Fibroblast of skin of right quadriceps (primary cell): ENCODE data around the gene GREB1L.

Source experiments
- DNase-seq: peaks from one replicate; pipeline ENCODE4 v3.0.0-alpha.2; 2013

The GREB1L gene

DNA sequence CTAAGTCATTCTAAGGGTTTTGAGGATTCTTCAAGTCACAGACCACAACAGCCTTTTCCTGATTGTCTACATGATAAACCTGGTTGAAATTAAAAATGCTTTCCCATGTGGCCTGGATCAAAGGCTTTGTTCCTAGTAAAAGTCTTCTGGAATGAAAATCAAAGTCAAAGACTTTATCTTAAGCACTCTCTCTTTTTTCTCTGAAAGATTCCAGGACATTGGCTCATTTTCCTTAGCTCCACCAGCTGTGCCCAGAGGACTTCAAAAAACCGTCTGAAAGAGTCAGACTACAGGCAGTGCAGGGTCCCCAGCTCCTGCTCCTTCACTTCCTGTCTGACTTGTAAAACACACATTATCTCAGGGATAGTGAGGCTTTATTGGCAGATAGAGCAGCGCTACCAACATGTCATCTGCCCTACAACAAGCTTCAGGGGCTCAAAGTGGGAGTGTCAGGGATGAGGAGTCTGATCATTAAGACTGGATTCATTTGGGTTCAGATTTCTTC, 210.3 kb downstream of the GREB1L start:
- no peak for DNase-seq

DNA sequence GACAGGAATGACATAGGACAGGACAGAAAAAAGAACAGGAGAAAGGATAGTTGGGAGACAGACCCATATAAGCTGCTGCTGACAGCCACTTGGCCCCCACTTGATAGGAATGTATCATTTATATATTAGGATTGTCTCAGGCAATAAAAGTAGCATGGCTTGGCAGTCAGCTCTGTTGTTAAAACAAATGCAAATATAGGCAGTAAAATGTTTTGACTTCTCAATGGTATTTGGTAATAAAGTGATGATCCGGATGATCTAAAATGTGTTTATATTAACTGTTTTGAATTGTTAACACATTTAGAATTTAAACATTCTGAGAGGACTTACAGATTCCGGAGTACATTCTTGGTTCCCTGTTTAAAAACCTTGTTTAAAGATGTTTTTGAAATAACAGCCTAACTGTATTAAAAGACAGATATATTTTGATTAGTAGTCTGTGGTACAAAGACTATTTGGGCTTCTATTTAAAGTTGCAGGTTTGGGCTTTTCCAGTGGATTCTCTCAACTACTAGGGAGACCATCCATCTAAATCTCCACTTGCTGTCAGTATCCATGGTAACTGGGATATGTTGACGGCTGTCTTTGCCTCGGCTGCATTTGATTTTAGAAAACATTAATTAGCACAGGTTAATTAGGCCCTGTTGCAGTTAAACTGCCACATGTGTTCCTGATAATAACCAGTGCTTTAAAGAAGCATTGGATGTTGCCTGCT, 210.9 kb downstream of the GREB1L start:
- peak; percentile 50 for DNase-seq

DNA sequence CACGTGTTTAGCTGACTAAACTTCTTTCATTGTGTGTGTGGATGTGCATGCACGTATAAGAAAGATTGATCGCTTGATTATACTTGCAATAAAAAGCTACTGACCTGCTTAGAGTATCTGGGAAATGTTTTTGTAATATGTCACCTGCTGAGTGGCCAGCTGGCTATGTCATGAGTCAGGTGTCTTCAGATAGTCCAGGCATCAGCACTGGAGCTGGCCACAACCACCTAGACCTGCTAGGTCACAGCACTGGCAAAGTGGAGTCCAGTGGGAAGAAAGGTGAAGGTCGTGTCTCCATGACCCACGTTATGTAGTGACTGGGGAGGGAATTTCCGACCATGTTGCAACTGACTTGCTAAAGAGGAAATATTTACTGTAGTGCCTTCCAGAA, 211.5 kb downstream of the GREB1L start:
- DNase-seq, result no peak

DNA sequence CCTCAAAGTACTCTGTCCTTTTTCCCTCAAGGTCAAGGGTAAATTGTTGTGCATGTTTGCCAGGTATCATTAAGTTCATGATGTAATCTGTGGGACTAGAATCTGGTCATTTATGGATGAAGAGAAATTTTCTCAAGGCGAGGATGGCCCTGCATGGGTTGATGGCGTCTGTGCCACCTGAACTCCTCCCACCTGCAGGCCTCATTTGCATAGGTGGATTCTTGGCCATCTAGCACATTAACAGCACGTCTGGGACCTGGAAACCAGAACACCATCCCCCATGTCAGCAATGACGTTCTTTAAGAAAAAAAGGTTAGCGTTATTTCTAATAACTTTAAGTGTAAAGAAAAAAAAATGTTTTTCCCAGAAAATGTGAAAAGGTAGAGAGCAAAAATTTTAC, 212.7 kb downstream of the GREB1L start:
- DNase-seq, result no peak

DNA sequence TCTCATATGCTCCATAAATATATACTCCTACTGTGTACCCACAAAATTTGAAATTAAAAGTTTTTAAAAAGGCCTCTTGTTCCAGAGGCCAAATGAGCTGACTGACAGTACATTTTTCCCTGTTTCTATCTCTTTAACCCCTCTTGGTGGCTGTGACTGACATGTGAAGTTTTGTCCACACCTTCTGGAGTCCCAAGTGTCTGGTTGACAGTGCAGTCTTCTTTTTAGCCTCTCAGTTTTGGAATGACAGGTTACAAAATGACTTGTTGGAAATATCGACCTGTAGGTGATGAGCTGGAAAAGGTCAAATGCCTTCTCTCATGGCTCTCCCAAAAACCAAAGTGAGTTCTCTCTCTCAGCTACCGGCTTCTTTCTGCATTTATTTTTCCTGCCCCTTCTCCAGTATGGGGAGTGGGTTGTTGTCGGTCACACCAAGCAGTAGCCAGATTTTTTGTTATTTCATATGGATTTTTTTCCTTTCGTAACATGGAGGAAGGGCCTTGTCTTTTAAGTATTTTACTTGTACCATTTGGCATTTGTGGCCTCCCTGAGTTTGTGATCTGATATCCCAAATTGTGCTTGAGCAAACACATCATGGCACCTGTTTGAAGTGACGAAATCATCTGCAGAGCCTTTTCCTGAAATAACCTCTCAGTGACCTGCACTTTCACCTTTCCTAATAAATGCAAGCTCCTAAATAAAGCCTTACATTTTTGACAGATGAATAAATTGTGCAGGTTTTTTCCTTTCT, 214.6 kb downstream of the GREB1L start:
- no peak for DNase-seq

DNA sequence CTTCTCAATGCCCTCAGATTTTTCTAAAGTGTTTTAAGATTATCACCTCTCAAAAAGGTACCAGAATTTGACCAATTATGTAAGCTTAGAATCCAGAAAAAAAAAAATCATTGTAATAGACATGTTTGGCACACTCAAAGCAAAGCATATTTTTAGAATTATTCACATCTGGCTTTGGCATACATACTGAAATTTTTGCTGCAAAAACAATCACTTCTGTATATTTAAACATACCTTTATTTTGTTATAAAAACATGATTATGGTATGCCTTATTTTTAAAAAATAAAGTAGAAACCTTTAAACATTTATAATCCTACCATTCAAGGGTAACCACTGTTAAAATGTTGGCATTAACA, 215.1 kb downstream of the GREB1L start:
- DNase-seq, result no peak

DNA sequence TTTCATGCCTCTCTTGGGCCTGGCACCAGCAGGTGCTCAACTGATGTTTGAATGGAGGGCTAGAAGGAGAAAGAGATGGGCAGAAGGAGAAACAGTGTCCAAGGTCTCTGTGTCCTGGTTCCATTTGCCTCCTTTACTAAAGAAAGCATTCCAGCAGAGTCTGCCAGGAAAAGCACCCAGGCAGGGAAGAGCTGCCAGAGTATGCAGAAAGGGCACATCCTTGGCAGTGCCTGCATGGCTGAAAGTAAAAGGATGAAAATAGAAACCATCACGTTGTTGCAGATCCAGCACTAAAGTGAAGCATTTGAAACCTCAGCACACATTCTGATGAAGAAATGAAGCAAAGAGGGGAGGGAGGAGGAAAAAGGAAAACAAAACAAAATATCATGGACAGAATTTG, 216.3 kb downstream of the GREB1L start:
- DNase-seq, result no peak

DNA sequence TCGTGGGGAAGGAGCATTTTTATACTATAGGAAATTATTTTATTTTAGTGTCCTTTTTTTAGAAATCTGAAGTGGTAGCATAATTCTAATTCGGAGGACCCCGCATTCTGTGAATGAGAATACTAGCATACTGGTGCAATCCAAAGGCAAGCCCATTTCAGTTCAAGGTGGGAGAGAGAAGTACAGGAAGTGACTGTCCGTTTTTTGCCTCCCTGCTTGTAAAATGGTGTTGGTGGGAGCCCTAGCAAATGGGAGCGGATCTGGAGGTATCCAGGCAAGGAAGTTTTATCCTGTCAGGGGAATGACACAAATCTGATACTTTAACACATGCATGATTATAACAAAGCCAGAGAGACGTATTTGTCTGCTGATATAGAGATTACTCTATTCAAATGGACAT, 216.8 kb downstream of the GREB1L start:
- no peak for DNase-seq

DNA sequence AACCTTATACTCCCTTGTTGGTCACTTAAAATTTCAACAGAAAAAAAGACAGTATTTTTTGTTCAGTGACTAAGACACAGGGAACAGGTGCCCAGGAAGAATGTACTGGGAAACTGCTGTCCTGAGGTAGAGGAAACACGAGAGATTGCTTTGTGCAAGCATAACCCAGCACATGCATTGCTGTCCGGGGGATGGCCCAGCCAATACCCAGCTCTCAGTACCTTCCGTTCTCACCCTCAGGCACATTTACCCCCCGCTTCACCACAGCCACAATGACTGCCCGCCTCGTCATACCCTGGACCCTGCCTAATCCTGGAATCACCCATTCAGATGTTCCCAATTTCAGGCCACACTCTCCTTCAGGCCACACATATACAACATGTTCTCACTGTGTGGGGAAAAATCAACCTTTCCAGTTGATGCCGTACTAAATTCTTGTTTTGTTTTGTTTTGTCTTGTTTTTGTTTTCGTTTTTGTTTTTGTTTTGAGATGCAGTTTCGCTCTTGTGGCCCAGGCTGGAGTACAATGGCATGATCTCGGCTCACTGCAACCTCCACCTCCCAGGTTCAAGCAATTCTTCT, 217.8 kb downstream of the GREB1L start:
- no peak for DNase-seq

DNA sequence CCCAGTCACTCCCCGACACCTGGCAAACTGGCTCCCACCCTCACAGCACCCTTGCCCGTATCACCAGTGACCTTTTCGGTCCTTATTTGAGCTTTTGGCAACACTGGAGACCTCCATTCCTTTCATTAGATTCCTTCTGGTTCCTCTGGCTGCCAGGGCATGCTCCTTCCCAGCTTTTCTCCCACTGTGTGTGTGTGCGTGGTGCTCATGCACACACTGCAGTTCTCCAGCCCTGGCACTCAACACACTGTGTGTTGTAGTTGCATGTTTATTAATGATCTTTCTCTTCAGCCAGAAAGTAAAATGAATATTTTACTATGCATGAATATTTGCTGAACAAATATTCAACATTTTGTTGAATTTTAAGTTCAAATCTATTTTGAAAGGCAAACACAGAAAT, 219.4 kb downstream of the GREB1L start:
- no peak for DNase-seq

DNA sequence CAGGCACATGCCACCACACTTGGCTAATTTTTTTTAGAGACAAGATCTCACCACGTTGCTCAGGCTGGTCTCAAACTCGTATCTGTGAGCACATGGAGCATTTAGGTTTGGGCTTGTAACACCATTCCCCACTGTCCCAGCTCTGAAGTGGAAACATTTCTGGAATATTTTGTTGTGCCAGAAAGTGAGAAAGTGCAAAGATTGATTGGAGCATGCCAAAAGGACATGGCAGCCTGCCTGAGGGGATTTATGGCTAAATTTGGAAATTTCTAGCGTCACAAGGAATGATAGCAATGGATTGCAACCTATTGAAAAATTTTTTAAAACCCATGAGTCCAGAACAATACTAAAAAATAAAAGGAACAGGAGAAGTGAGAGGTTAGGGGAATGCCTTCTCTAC, 221.7 kb downstream of the GREB1L start:
- DNase-seq, result peak; percentile 14

DNA sequence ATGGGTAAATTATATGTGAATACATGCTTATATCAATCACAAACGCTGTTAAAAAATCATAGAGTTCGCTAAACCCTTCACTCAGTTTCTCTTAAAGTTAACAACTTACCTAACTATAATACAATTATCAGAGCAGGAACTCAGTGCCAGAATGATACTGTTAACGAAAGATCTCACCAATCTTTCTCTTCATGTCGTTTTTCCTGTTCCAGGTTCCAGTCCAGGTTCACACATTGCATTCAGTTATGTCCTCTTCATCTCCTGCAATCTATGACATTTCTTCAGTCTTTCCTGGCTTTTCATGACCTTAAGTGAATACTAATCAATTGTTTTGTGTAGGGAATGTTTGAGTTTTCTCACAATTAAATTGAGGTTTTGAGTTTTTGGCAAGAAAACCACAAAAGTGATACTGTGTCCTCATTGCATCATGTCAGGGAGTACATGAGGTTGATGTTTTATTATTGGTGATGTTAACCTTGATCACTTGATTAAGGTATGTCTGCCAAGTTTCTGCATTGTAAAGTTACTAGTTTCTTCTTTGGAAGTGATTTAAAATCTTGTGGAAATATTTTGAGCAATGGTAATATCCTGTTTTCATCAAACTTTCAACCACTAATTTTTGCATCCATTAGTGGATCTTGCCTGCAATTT, 226.6 kb downstream of the GREB1L start:
- no peak for DNase-seq

DNA sequence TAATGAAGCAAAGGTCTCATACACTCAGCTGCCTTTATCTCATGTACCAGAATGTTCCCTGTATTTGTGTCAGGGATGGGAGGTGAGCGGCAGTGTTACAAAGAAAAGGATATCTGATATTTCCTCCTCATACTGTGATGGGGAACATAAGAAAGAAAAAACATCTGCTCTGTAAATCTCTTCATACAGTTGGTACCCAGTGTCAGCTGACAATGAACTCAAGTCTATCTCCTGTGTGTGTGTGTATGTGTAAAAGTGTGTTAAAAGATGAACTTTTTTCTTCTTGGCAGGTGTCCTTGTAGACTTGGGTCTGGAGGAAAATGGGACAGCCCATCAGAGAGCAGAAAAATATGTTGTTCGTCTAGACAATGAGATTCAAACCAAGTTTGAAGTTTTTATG, 230.7 kb downstream of the GREB1L start:
- DNase-seq, result no peak

DNA sequence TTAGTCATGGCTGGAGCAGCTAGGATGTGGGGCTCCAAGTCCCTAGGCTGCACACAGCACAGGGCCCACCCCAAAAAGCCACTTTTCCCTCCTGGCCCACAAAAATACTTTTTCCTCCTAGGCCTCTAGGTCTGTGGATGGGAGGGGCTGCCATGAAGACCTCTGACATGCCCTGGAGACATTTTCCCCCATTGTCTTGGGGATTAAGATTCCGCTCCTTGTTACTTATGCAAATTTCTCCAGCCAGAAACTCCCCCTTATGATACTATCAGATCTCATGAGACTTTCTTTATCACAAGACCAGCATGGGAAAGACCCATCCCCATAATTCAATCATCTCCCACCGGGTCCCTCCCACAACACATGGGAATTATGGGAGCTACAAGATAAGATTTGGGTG, 232.6 kb downstream of the GREB1L start:
- DNase-seq, result no peak

DNA sequence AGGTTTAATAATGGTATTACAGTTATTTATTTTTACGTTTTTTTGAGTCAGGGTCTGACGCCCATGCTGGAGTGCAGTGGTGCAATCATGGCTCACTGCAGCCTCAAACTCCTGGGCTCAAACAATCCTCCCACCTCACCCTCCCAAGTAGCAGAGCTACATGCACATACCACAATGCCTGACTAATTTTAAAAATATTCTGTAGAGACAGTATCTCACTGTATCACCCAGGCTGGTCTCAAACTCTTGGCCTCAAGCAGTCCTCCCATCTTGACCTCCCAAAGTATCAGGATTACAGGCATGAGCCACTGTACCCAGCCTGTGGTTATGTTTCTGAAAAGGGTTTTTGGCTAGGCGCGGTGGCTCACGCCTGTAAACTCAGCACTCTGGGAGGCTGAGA, 237.7 kb downstream of the GREB1L start:
- DNase-seq, result no peak

DNA sequence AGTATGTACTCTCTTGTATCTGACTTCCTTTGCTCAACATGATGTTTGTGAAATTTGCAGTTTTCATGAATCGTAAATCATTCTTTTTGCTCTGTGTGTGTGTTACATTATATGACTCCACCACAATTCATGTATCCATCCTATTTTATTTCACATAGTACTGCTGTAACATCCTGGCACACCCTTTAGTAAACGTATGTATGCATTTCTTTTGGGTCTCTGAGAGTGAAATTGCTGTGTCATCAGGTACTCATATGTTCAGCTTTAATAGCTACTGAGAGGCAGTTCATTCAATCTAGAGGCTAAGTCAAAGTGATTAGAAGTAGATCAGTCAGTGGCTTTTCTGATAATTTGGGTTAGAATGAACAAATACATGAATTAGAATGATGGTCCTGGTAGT, 239.7 kb downstream of the GREB1L start:
- no peak for DNase-seq

DNA sequence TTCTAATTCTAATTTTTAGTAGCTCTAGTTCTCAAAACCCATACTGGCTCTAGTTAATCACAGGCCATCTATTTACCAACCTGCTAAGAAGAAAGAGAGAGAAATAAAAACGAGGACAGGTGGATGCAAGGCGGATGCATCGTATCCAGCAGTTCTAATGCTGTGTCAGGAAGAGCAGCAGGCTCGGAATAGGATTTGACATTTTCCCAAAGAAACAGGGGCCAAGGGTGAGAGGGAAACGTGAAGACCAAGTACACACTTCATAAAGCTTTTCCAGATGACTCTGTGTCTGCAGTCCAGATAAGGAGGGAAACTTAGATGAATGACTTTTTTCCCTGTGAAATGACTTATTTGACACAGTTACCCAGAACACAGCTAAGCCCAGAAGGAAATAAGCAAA, 241.0 kb downstream of the GREB1L start:
- DNase-seq, result no peak

DNA sequence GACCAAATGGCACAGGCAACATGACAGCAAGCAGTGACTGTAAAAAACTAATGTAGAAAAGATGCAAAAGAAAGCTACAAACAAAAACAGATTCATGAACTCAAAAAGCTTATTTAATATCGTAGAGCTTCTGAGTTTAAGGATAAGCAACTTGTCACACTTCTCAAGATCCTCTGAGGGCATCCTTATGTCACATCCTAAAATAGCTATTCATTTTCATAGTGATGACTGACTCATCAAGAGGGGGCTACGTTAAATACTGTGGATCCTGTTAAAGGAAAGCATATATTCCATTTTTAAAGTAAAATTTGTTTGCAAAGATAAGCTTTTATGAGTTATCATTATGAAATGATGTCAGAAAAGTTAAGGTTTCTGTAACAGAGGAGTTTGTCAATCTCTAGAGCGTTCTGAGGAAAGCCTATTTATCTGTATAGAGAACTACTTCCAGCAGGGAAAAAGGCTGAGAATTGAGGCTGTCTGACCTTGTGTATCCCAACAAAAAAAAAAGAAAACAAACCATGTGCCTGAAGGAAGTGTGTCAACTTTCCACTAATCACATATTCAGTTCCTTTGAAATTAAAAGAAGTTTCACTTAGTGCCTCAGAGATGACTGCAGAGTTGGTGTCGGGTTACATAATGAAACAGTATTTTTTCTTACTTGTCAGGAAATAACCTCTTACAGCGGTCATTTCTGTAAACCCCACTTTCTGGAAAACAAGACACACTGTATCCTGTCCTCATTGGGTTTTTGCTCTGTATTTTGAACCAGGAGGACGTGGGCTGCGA, 243.0 kb downstream of the GREB1L start:
- DNase-seq, result peak; percentile 31

DNA sequence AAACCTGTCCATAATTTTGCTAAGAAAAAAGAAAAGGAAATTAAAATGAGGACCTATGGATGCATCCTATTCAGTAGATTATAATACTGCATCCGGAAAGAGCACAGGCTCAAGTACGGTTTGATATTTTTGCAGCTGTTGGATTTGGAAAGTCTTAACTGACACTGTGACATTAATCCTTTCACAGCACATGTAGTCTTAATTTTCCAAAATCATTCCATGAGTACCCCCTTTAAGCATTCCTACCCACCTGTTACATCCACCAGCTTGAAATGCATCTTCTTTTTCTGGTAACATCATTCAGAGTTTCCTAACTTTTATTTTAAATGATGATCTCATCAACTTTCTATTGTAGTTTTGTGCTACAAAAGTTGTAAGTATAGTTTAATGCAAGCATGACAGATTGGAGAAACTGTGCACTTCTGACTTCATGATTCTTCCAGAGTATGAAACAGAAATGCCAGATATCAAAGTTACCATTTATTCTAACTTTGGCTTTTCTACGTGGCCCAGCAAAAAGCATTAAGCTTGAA, 244.9 kb downstream of the GREB1L start:
- no peak for DNase-seq

DNA sequence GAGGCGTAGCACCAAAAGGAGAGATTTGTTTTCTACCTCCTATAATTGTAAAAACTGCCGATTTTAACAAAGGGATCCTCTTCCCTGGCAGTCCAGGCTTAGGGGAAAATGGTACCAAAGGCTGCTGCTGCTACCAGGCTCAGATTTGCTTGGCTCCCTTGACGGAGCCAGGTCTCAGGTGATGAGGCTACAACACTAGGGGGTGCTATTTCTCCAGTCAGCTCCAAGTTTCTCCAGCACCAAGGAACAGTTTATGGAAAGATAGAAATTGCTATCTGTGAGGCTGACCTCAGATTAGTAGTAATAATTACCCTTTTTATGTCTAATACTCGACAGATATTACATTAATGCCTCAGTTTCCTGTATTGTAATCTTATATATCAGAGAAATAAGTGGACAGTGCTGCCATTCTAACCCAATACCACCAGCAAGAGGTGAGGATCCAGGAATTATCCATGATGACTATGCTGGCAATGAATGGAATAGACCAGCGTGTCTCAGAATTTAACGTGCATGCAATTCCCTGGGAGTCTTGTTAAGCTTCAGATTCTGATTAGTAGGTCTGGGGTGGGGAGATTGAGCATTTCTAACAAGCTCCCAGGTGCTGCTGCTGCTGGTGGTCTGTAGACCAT, 247.2 kb downstream of the GREB1L start:
- DNase-seq, result peak; percentile 36

DNA sequence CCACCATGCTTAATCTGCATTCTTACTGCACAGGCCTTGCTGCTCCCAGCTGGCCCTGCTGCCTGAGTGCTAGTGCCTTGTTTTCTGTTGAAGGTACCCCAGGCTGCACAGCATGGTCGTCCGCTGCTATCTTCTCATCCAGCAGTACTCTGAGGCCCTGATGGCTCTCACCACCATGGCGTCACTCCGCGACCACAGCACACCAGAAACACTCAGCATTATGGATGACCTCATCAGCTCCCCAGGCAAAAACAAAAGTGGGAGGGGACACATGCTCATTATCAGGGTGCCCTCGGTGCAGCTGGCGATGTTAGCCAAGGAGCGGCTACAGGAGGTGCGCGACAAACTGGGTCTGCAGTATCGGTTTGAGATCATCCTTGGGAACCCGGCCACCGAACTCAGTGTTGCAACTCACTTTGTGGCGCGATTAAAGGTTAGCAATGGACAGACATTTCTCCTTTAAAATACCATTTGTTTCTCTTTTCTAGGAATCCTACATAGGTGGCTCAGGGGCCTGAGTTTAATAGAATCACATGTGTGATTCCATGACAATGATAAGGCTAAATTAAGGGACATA, 248.0 kb downstream of the GREB1L start:
- no peak for DNase-seq

DNA sequence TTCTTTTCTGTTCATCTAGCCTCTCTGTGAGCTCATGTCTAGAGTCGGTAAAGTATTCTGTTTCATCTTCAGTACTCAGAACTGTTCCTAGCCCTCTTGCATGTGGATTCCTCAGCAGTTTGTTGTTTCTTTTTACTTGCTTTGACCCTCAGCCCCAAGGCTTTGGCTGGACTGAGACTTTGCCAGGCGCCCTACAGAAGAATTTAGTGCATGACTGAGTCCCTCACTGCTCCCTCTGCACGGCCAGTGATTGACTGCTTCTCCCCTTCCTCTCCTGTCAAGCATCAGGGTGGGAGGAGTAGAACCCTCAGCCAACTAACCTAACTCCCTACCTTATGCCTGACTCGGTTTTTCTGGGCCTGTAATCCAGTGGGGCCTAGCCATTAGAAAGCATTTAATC, 248.7 kb downstream of the GREB1L start:
- DNase-seq, result no peak
